NCI-H82 treated with DMSO at 0.1 percent for 48 hours (cell line): Measurements from ENCODE around the gene SYNDIG1.

Experiments
- DNase-seq: peaks from one replicate; lab custom pipeline; 2025; ENCODE audit not compliant: unreplicated experiment; lab: John Stamatoyannopoulos, UW

Gene SYNDIG1

GRCh38 chr20:24560571-24561491 lies 91.4 kb downstream of the SYNDIG1 start:
- DNase-seq = no peak

DNA sequence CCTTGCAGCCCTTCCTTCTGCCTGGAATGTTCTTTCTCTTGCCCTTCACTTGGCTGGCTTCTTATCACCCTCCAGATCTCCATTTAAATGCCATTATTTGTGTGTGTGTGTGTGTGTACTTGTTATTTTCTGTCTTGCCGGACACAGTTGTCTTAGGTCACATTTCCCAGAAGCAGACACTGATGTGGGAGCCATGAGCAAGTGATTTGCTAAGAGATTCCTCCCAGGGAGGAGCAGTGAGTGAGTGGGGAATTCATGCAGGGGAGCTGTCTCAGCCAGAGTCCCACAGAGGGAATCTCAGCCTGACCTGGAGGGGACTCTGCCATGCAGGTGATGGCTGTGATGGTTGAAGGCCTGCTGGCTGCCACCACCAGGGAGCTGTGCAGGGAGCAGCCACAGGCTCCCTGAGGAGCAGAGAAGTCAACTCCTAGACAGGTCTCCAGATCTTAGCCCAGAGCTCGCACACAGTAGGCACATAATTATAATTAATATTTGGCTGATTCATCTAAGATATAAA lies 96.5 kb downstream of the SYNDIG1 start:
- DNase-seq = no peak

DNA sequence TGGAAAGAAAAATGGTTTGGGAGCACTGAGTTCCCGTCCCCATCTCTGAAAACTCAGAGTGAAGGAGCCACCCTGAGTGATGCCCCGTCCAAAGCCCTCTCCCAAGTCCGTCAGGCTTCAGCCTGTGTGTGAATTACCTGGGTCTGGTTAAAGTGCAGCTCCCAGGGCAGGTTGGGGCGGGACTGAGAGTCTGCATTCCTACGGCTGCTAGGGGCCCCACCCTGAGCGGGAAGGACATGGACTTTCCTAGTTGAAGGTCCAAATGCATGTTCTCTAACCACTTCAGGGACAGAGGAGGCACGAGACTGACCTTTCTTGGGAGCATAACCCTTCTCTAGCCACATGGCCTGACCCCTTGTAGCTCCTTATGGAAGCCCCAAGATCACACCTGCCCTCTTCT lies 97.2 kb downstream of the SYNDIG1 start:
- DNase-seq = no peak

GRCh38 chr20:24567508-24567907 lies 98.1 kb downstream of the SYNDIG1 start:
- no peak for DNase-seq

DNA sequence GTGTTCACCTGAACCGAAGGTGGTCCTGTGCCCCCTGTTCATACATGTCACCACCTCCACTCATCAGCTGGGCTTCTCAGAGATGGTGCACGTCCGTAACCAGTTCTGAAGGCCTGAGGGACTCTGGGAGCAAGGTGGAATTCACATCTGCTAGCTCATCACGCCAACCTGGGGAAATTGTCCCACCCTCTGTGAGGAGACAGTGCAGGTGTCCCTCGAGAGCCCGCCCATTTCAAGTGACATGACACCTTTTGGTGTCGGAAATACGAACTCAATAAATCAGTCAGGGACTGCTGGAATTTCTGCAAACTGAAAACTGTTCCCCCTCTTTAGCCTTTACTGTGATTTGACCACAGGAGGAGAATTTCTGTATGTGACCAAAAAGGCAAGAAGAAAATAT lies 99.4 kb downstream of the SYNDIG1 start:
- no peak for DNase-seq

GRCh38 chr20:24571159-24571558 lies 101.7 kb downstream of the SYNDIG1 start:
- no peak for DNase-seq

DNA sequence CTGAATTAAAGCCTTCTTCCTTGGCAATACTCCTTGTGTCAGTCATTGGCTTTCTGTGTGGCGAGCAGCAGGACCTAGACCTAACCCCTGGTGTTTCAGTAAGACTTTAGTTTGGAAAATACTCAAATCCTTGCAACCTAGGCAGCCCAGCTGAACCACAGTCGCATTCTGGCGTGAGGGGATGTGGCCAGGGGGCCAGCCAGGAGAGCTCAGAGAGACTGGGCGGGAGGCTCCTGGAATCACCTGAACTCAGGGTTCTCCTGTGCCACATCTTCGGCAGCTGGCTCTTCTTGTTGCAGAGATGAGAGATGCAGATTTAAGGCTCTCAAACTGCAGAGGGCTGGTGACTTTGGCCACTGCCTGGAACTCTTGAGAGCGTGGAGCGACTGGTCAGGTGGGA lies 102.7 kb downstream of the SYNDIG1 start:
- no peak for DNase-seq

- no peak for DNase-seq
Measured at GRCh38 chr20:24572862-24573261, 103.4 kb downstream of the SYNDIG1 start.

DNA sequence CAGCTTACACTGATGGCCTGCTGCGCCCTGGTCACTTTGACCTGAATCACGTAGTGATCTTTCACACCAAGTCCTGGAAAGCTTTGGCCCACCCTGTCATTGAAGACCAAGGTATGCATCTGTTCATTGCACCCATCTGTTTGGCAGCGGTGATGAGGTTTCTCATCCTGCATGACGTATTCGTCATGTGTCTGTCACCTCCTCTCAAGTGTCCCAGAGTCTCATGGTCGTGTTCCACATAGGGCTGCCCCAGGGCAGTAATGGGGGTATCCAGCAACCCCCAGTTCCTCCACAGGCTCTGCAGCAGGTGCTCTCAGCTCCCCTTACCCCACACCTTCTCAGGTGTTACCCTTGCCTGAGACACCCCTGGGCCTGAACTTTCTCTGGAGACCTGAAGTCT lies 104.1 kb downstream of the SYNDIG1 start:
- no peak for DNase-seq

- no peak for DNase-seq
Measured at GRCh38 chr20:24574307-24574706, 104.9 kb downstream of the SYNDIG1 start.

GRCh38 chr20:24574797-24575196 lies 105.4 kb downstream of the SYNDIG1 start:
- DNase-seq = no peak

DNA sequence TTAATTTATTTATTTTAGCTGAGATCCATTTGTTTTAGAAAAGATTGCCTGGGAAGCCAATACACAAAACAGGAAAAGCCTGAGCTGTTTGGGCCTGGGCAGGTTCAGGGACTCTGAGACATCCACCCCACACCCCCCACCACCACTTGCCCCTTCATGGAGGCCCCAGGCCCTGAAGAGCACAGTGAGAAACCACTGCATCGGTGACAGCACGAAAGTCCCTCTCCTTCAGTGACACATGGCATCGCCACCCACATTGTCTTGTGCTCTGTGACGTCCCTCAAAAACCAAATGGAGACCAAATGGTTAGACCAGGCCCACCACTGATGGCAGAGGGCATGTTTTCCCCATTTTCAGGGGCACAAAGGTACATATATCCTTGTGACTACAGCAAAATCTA lies 106.4 kb downstream of the SYNDIG1 start:
- DNase-seq = no peak

- no peak for DNase-seq
Measured at GRCh38 chr20:24576447-24576846, 107.0 kb downstream of the SYNDIG1 start.

- DNase-seq = no peak
Measured at GRCh38 chr20:24577271-24577909, 108.0 kb downstream of the SYNDIG1 start.

DNA sequence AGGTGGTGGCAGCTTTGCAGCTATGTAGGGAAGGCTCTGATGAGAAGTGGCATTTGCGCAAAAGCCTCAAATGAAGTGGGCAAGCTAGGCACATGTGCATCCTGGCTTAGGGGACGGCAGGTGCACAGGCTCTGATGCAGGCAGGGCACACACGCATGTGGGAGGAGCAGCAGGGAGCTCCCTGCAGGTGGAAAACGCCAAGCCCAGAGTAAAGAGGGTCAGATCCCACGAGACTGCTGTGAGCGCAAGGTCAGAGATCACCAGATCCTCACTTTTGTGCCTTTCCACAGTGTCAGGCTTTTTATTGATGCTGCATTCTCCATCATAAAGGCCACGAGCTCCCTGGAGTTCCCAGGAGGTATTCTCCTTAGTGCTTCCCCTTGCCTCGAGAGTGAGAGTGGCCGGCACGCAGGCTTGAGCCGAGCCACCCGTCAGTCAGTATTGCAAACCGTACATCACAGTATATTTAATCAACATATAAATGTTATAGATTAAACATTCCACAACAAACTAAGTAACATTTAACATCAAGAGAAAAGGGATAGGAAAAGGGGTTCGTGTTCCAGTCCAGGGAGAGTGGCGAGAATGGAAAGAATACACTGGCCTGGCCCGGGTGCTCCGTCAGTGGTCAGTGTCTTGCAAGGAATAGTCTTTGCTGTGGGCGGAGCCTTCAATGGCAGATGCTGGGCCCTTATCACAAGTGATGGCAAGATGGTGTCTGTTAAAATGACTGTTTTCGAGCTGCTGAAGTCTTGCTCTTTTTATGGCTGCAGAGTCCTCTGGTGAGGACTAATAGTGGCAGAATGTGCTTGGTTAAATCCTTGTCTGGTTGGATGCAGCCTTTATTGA lies 109.4 kb downstream of the SYNDIG1 start:
- DNase-seq = no peak

GRCh38 chr20:24579475-24579874 lies 110.0 kb downstream of the SYNDIG1 start:
- no peak for DNase-seq

- DNase-seq = no peak
Measured at GRCh38 chr20:24580006-24580405, 110.6 kb downstream of the SYNDIG1 start.

- DNase-seq = no peak
Measured at GRCh38 chr20:24580855-24581254, 111.4 kb downstream of the SYNDIG1 start.

DNA sequence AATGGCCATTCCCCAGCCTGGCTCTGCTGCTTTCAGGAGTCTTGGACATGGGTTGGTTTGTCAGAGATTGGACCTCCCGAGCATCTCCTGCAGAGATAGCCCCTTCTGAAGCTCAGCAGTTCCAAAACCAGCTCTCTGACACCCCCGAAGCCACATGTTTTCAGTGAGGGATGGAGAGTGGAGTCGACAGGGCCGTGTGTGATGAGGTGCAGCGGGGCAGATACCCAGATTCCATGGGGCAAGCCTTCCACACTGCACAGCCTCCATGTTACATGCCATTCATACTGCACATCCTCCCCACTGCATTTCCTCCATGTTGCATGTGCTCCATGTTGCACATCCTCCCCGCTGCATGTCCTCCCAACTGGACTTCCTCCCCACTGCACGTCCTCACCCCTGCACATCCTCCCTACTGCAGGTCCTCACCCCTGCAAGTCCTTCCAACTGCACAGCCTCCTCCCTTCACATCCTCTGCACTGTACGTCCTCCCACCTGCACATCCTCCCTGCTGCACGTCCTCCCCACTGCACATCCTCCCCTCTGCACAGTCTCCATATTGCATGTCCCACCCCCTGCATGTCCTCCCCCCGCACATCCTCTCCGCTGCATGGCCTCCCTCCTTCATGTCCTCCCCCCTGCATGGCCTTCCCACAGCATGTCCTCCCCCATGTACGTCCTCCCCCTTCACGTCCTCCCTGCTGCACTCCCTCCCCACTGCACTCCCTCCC lies 112.2 kb downstream of the SYNDIG1 start:
- no peak for DNase-seq

- DNase-seq = no peak
Measured at GRCh38 chr20:24582373-24583168, 113.1 kb downstream of the SYNDIG1 start.
